GM10266 (cell line): ENCODE data around the gene C21orf91.

Experiments used
- DNase-seq: peaks from one replicate; pipeline ENCODE4 v3.0.0; 2012; ENCODE audit errors: extremely low spot score
- TF ChIP-seq, protein P1 (sequence below): IDR thresholded peaks from 2 replicates; pipeline ENCODE4 v1.5.1; 2012; ENCODE audit warnings: mild to moderate bottlenecking, low read depth; ENCODE audit not compliant: control insufficient read depth, insufficient read depth; ENCODE audit errors: missing control alignments

Gene C21orf91

DNA sequence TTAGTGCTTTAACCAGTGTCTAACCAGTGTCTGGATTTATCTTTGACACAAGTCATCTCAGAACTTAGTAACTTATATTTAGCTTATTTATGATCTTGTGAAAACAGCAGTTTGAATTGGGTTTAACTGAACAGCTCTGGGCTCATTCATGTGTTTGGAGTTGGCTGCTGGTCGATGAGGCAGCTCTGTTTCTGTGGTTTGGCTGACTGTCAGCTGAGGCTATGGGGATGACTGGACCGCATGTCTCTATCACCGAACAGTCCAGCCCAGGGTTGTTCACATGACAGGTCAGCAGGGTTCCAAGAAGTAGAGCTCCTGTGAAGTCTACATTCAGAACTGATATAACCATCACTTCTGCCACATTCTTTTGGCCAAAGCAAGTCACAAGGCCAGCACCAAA, 29.1 kb upstream of the C21orf91 start:
- TF ChIP-seq, protein P1, sequence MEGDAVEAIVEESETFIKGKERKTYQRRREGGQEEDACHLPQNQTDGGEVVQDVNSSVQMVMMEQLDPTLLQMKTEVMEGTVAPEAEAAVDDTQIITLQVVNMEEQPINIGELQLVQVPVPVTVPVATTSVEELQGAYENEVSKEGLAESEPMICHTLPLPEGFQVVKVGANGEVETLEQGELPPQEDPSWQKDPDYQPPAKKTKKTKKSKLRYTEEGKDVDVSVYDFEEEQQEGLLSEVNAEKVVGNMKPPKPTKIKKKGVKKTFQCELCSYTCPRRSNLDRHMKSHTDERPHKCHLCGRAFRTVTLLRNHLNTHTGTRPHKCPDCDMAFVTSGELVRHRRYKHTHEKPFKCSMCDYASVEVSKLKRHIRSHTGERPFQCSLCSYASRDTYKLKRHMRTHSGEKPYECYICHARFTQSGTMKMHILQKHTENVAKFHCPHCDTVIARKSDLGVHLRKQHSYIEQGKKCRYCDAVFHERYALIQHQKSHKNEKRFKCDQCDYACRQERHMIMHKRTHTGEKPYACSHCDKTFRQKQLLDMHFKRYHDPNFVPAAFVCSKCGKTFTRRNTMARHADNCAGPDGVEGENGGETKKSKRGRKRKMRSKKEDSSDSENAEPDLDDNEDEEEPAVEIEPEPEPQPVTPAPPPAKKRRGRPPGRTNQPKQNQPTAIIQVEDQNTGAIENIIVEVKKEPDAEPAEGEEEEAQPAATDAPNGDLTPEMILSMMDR, result no peak
- DNase-seq, result peak; percentile 60

DNA sequence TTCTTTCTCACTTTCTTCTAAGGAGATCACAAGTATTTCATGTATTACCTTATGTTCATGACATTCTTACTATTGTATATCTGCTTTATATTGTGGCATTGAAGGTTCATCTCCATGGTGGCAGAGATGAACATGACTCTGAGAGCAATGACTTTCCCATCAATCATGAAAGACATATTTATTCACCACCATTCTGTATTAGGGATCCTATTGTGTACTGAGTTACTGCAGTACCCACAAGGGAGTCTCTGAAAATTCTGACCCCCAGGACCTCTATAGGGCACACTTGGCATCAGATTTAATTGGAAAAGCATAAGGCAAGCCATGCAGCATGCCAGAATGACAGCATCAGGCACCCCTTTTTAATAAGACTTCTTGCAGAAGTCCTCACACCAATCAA, 21.9 kb upstream of the C21orf91 start:
- DNase-seq, result no peak
- TF ChIP-seq, protein P1, result no peak

DNA sequence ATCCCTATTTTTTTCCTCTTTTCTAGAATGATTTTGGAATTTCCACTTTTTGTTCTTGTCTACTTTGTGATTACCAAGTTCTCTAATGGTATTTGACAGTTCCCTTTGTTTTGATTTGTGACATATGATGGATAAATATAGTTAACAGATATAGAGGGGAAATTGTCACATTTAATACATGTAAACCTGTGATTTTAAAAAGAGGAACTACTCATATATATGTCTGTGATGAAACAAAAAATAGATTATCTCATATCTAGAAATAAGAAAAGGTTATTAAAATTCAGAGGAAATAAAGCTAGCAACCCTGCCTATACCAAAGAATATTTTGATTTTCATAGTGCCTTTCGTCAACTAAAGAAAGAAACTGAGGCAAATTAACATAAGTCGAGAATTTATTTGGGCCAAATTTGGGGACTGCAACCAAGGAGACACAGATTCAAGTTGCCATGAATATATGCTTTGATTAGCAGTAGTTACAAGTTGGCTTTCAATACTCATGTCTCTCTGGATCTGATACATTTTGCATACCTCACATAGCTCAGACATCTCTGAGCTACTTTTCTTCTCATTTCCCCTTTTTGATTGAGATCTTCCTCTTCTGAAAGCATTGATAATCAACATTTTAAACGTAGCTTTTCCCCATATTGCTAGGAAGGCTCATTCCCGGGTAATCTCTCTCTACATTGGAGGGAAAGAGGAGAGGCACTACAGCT, 15.6 kb upstream of the C21orf91 start:
- no peak for DNase-seq
- TF ChIP-seq, protein P1, result no peak

DNA sequence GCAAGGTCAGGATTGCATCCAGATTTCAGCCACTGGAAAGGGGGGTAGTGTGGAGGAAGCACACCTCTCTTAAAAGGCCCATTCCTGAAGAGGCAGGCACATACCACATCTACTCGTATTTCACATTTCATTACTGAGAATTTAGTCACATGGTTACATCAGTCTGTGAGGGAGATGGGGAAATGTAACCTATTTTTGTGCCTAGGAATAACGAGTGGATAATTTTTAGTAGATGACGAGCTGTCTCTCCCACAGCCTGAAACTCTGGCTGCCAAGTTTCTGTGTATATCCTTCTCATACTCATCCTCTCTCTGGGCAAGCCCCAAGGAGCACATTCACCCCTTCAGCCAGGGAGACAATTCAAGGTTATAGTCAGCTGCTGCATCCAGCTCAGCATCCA, 10.3 kb upstream of the C21orf91 start:
- no peak for DNase-seq
- TF ChIP-seq, protein P1, result no peak

DNA sequence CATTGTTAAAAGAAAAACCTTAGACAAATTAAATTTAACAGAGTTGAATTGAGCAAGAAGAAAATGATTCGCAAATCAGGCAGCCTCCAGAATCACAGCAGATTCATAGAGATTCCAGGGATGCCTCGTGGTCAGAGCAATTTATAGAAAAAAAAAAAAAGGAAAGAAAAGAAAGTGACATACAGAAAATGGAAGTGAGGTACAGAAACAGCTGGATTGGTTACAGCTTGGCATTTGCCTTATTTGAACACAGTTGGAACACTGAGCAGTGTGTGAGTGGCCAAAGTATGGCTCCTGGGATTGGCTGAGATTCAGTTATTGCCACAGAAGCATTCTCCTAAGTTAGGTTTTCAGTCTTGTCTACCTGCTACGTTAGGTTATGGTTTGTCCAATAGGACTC, 9.1 kb upstream of the C21orf91 start:
- no peak for DNase-seq
- TF ChIP-seq, protein P1, result no peak

DNA sequence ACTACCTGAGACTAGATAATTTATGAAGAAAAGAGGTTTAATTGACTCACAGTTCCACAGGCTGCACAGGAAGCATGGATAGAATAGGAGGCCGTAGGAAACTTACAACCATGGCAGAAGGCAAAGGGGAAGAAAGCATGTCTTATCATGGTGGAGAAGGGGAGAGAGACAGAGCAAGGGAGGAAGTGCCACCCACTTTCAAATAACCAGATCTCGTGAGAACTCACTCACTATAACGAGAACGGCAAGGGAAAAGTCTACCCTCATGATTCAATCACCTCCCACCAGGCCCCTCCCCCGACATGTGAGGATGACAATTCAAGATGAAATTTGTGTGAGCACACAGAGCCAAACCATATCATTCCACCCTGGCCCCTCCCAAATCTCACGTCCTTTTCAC, 4.7 kb upstream of the C21orf91 start:
- TF ChIP-seq, protein P1, result no peak

DNA sequence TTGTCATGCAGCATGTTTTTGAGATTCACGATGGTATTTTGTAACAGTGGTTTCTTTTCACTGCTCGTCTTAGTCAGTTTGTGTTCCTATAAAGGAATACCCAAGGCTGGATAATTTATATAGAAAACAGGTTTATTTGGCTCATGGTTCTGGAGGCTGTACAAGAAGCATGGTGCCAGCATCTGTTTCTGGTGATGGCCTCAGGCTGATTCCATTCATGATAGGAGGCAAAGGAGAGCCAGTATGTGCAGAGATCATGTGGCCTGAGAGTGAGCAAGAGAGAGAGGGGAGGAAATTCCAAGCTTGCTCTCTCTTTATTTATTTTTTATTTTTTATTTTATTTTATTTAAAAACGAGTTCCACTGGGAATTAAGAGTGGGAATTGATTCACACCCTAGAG, 2.0 kb upstream of the C21orf91 start:
- TF ChIP-seq, protein P1, result no peak
- no peak for DNase-seq

More for the DNA sequence above, 4.7 kb upstream of the C21orf91 start:
- DNase-seq, result no peak
